ENCODE results near the gene STAT3. TPM values are rescaled to one million over a fixed set of nuclear protein-coding genes. Genes with fewer than 3 reads are reported as not detected.

STAT3 gene
- total and polyA plus RNA-seq, 9 of the 15 experiments (the other 6 are each of a cell fraction or from before 2014, with no cell fraction given), result 90.0 to 179 (median 114) TPM

- TF ChIP-seq STAT6 (CRISPR knock-in tag; IDR thresholded peaks at IDR 0.05) (no peak), ZNF217 (CRISPR knock-in tag; IDR thresholded peaks at IDR 0.05) (no peak), JUN (IDR thresholded peaks at IDR 0.05; ENCODE audit: borderline replicate concordance, low read depth, low read length) (peak; percentile 54; the same call in 1 of the 2 replicates), JUN (CRISPR knock-in tag; IDR thresholded peaks at IDR 0.05; ENCODE audit: borderline replicate concordance) (no peak), BRCA1 (IDR thresholded peaks at IDR 0.05) (no peak), BRCA1 (CRISPR knock-in tag; IDR thresholded peaks at IDR 0.05) (no peak), HMGXB4 (CRISPR knock-in tag; IDR thresholded peaks at IDR 0.05) (no peak), ZNF184 (CRISPR knock-in tag; IDR thresholded peaks at IDR 0.05) (no peak), PRPF4 (IDR thresholded peaks at IDR 0.05; ENCODE audit: insufficient read depth, low read depth, low read length, poor library complexity, severe bottlenecking) (no peak), RAD21 (CRISPR knock-in tag; conservative IDR thresholded peaks at IDR 0.05 in 1 of 2, IDR thresholded peaks at IDR 0.05 in 1 of 2) (no peak), HDAC8 (tag; IDR thresholded peaks at IDR 0.05) (no peak), PATZ1 (CRISPR knock-in tag; IDR thresholded peaks at IDR 0.05; ENCODE audit: borderline replicate concordance) (no peak), MEF2D (tag; conservative IDR thresholded peaks at IDR 0.05; ENCODE audit: low read depth) (no peak), AFF4 (CRISPR knock-in tag; IDR thresholded peaks at IDR 0.05) (no peak), ZNF212 (CRISPR knock-in tag; IDR thresholded peaks at IDR 0.05) (no peak), TRIM24 (IDR thresholded peaks at IDR 0.05) (no peak), ILF3 (IDR thresholded peaks at IDR 0.05; ENCODE audit: borderline replicate concordance) (no peak), ZNF644 (tag; IDR thresholded peaks at IDR 0.05; ENCODE audit: low read depth) (no peak), STAT5B (CRISPR knock-in tag; IDR thresholded peaks at IDR 0.05) (no peak)
Observed at GRCh38 chr17:42365136-42365535, 23.1 kb downstream of the STAT3 start (continued).
